IMR-90 (cell line): Measurements from ENCODE around the gene NCAM1. TPM values are rescaled to one million over a fixed set of nuclear protein-coding genes. Genes with fewer than 3 reads are reported as not detected.
"Not testable (repeated sequence)": the region's sequence is repeated elsewhere in the genome, so short reads cannot be mapped to it uniquely, and the experiment has no call there.

ENCODE experiments used
- ATAC-seq: fragments of 200-7000 bp; cut with Tn5 transposase; 2 replicates; pipeline ENCODE4 v1.9.1; 2020; ENCODE audit warnings: low read depth, mild to moderate bottlenecking, moderate library complexity
- BruUV-seq: library from RNA; stranded (reverse); fragments of 400-500 nt; replicated peaks from 2 replicates; lab custom pipeline; 2021; lab: Mats Ljungman, UMichigan
- CTCF ChIA-PET: fragments of 300-600 bp; formaldehyde crosslinking; extraction: SDS; loops from one replicate; lab custom pipeline; 2021; ENCODE audit warnings: antibody characterized with exemption; lab: Yijun Ruan, JAX
- POLR2A ChIA-PET: fragments of 300-600 bp; sonication (Branson Sonifier 250); formaldehyde crosslinking; loops from one replicate; lab custom pipeline; 2022; ENCODE audit warnings: antibody characterized with exemption; ENCODE audit not compliant: unreplicated experiment; lab: Charles Lee
- DNase-seq: peaks from one replicate; pipeline ENCODE4 v3.0.0; 2013
- H2AFZ ChIP-seq: replicated peaks from 2 replicates; pipeline ENCODE3; 2013; ENCODE audit warnings: low read length, mild to moderate bottlenecking; ENCODE audit not compliant: poor library complexity
- H2AK5ac ChIP-seq: 2 replicates; pipeline ENCODE4 v1.6.1; 2013; ENCODE audit warnings: low read depth, low read length, inconsistent platforms
- H2AK9ac ChIP-seq: replicated peaks from 2 replicates; pipeline ENCODE3; 2013; ENCODE audit warnings: mild to moderate bottlenecking, low read depth, low read length, moderate library complexity; ENCODE audit not compliant: poor library complexity
- H2BK120ac ChIP-seq: 2 replicates; pipeline ENCODE4 v1.6.1; 2013; ENCODE audit warnings: low read depth, low read length, inconsistent platforms
- H2BK15ac ChIP-seq: 3 replicates; pipeline ENCODE4 v1.6.1; 2013; ENCODE audit warnings: low read depth, low read length, inconsistent platforms
- H2BK20ac ChIP-seq: 2 replicates; pipeline ENCODE4 v1.6.1; 2013; ENCODE audit warnings: low read depth, mild to moderate bottlenecking, inconsistent platforms, low read length, moderate library complexity
- H2BK5ac ChIP-seq: 2 replicates; pipeline ENCODE4 v1.6.1; 2013; ENCODE audit warnings: mild to moderate bottlenecking, low read depth, low read length, inconsistent platforms; ENCODE audit not compliant: poor library complexity, severe bottlenecking
- H3K14ac ChIP-seq: replicated peaks from 2 replicates; pipeline ENCODE4 v1.6.1; 2013; ENCODE audit warnings: low read depth, low read length, inconsistent platforms
- H3K18ac ChIP-seq: 2 replicates; pipeline ENCODE4 v1.6.1; 2013; ENCODE audit warnings: low read depth, low read length, control low read depth
- H3K23ac ChIP-seq: 2 replicates; pipeline ENCODE4 v1.6.1; 2013; ENCODE audit warnings: low read depth, low read length, inconsistent platforms
- H3K27ac ChIP-seq: 2 replicates; pipeline ENCODE4 v1.5.1; 2013; ENCODE audit warnings: mild to moderate bottlenecking, control low read depth, low read length; ENCODE audit not compliant: insufficient read depth
- H3K27me3 ChIP-seq: 2 replicates; pipeline ENCODE4 v1.6.1; 2013; ENCODE audit warnings: low read length; ENCODE audit not compliant: control insufficient read depth, insufficient read depth
- H3K36me3 ChIP-seq: 2 replicates; pipeline ENCODE4 v1.6.1; 2013; ENCODE audit warnings: low read length, mixed read lengths; ENCODE audit not compliant: control insufficient read depth, insufficient read depth
- H3K4ac ChIP-seq: 2 replicates; pipeline ENCODE4 v1.6.1; 2013; ENCODE audit warnings: low read depth, low read length, inconsistent platforms
- H3K4me1 ChIP-seq: 2 replicates; pipeline ENCODE4 v1.6.1; 2013; ENCODE audit warnings: low read length, mixed read lengths; ENCODE audit not compliant: control insufficient read depth, insufficient read depth
- H3K4me2 ChIP-seq: 2 replicates; pipeline ENCODE4 v1.6.1; 2013; ENCODE audit warnings: low read depth, mild to moderate bottlenecking, control low read depth, low read length, moderate library complexity
- H3K4me3 ChIP-seq: 2 replicates; pipeline ENCODE4 v1.5.1; 2013; ENCODE audit warnings: low read depth, mild to moderate bottlenecking, control low read depth, low read length, moderate library complexity; ENCODE audit not compliant: insufficient read depth
- H3K56ac ChIP-seq: 2 replicates; pipeline ENCODE4 v1.6.1; 2013; ENCODE audit warnings: low read length, inconsistent platforms; ENCODE audit not compliant: insufficient read depth; ENCODE audit errors: extremely low read depth
- H3K79me1 ChIP-seq, 2 experiments: 2 replicates each; pipeline ENCODE4 v1.6.1; 2013; ENCODE audit warnings: low read length in 2 of 2, inconsistent platforms in 1 of 2, low read depth in 1 of 2
- H3K9ac ChIP-seq: 2 replicates; pipeline ENCODE4 v1.6.1; 2013; ENCODE audit warnings: low read depth, low read length, control low read depth
- H3K9me1 ChIP-seq: 2 replicates; pipeline ENCODE4 v1.6.1; 2013; ENCODE audit warnings: low read length, inconsistent platforms; ENCODE audit not compliant: insufficient read depth
- H3K9me3 ChIP-seq: 2 replicates; pipeline ENCODE4 v1.6.1; 2013; ENCODE audit warnings: low read length; ENCODE audit not compliant: control insufficient read depth, insufficient read depth
- H4K20me1 ChIP-seq: 2 replicates; pipeline ENCODE4 v1.6.1; 2013; ENCODE audit warnings: low read length, inconsistent platforms; ENCODE audit not compliant: insufficient read depth
- H4K5ac ChIP-seq: 2 replicates; pipeline ENCODE4 v1.6.1; 2013; ENCODE audit warnings: mild to moderate bottlenecking, low read depth, low read length, control low read depth
- H4K8ac ChIP-seq, 2 experiments: 2 replicates each; pipeline ENCODE4 v1.6.1; 2013; ENCODE audit warnings: low read depth in 2 of 2, low read length in 2 of 2, control low read depth in 1 of 2, inconsistent platforms in 1 of 2
- H4K91ac ChIP-seq: 2 replicates; pipeline ENCODE4 v1.6.1; 2013; ENCODE audit warnings: low read depth, low read length, inconsistent platforms; ENCODE audit not compliant: insufficient read depth
- BHLHE40 ChIP-seq: fragments of 150-350 bp; IDR thresholded peaks from 2 replicates; pipeline ENCODE4 v1.6.1; 2016; ENCODE audit warnings: mild to moderate bottlenecking, low read depth, low read length
- MXI1 ChIP-seq: IDR thresholded peaks from 2 replicates; pipeline ENCODE4 v1.6.1; 2012; ENCODE audit warnings: low read depth, mild to moderate bottlenecking, low read length, moderate library complexity, borderline replicate concordance
- RFX5 ChIP-seq: IDR thresholded peaks from 2 replicates; pipeline ENCODE4 v1.8.0; 2012; ENCODE audit warnings: low read depth, mild to moderate bottlenecking, low read length, moderate library complexity
- SMC3 ChIP-seq: fragments of 150-350 bp; IDR thresholded peaks from 2 replicates; pipeline ENCODE4 v1.6.1; 2016; ENCODE audit warnings: low read depth, mild to moderate bottlenecking, antibody characterized with exemption, low read length, moderate library complexity
- WGBS, 2 experiments: methylation state at CpG; one replicate each; pipeline versions ENCODE4 v1.1.5 to v1.1.7; 2013; ENCODE audit warnings: missing lambda C conversion rate in 2 of 2; ENCODE audit not compliant: insufficient read length in 1 of 2; ENCODE audit errors: extremely low coverage in 2 of 2; 5-methylcytosine and 5-hydroxymethylcytosine counted together
- dilution Hi-C: fragments of 300-500 bp; cut with HindIII; formaldehyde crosslinking; loops from one replicate; pipeline ENCODE4 v1.14.3; 2018; ENCODE audit warnings: low sequenced_read_pairs; ENCODE audit not compliant: unreplicated experiment
- in situ Hi-C: fragments of 300-500 bp; cut with MboI; formaldehyde crosslinking; loops from 3 replicates; pipeline ENCODE4 v1.14.3; 2019; ENCODE audit warnings: low sequenced_read_pairs, inconsistent platforms, mixed read lengths
- intact Hi-C: fragments of 100-400 bp; cut with micrococcal nuclease; formaldehyde crosslinking; loops from 2 replicates; pipeline ENCODE4 v1.10.0; 2022
- polyA plus RNA-seq, 3 experiments: library from polyadenylated mRNA; depleted of rRNA; stranded (reverse); fragments of >200 nt; gene quantifications; 2 replicates each; pipeline ENCODE4 v1.2.3, GENCODE V29; 2012; ENCODE audit warnings: low replicate concordance in 1 of 3
- total RNA-seq: library from RNA; depleted of rRNA; stranded (reverse); fragments of >200 nt; gene quantifications from 2 replicates; pipeline ENCODE4 v1.2.3, GENCODE V29; 2012

The NCAM1 gene
- total and polyA plus RNA-seq, 2 of the 4 experiments (the other 2 are of a cell fraction): 0.09 to 0.18 TPM

- no peak for TF ChIP-seq SMC3
- no peak for TF ChIP-seq BHLHE40
Measured at GRCh38 chr11:112961146-112961668, at the start of gene NCAM1 (continued).

GRCh38 chr11:112922606-112923005 lies 38.6 kb upstream of the NCAM1 start:
- no peaks in the 10 kb centered on the region for H3K9me1 ChIP-seq
- intact Hi-C loops: no loop called here
- in situ Hi-C loops: no loop called here

DNA sequence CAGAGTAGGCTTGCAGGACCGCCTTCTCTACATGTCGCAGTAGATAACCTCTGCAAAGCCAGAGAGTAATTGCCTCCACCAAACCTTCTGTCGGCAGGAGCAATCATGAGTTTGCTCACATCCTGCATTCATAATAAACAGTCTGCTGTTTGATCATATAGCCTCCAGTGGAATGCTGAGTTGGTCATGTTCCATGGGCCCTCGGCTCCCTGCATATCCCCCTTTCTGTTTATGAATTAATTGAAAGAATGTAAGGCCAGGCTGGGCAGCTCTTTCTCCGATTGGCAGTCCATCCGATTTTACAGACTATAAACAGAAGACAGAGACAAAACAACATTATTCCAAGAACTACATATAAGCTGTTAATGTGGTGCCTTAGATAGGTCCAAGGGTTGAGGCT lies 36.4 kb upstream of the NCAM1 start:
- H3K9me3 ChIP-seq, dilution Hi-C loops, H3K56ac ChIP-seq, intact Hi-C loops, H3K4me2 ChIP-seq, H3K36me3 ChIP-seq, H2AK5ac ChIP-seq, H3K4me1 ChIP-seq, H3K9me1 ChIP-seq, H2BK5ac ChIP-seq, H2AFZ ChIP-seq, H2BK15ac ChIP-seq, H3K4me3 ChIP-seq, in situ Hi-C loops, H2BK20ac ChIP-seq, POLR2A ChIA-PET, H3K4ac ChIP-seq, H4K8ac ChIP-seq, H3K27me3 ChIP-seq, H3K14ac ChIP-seq, BruUV-seq, H4K91ac ChIP-seq, H3K18ac ChIP-seq, CTCF ChIA-PET, H2AK9ac ChIP-seq, H2BK120ac ChIP-seq, H4K5ac ChIP-seq, ATAC-seq, DNase-seq, H3K23ac ChIP-seq, H3K27ac ChIP-seq, H3K9ac ChIP-seq, H3K79me1 ChIP-seq, H4K20me1 ChIP-seq: not testable (repeated sequence)
- WGBS, 2 experiments: no CpG with 5 or more reads among the region's 6 CpGs

More at GRCh38 chr11:112922606-112923005, 38.6 kb upstream of the NCAM1 start:
- H2AK9ac ChIP-seq: no peak overlapping the region
- DNase-seq: no peak
- no TSS peak for BruUV-seq
- H2BK5ac ChIP-seq: no peak overlapping the region
- no peaks in the 10 kb centered on the region for H3K79me1 ChIP-seq
- dilution Hi-C loops: no loop called here
- H3K56ac ChIP-seq: no peak overlapping the region
- no peak overlapping the region for H4K5ac ChIP-seq
- H2AFZ ChIP-seq: no peak overlapping the region
- CTCF ChIA-PET: no interaction called here
- no peak overlapping the region for H3K27ac ChIP-seq
- H2BK120ac ChIP-seq: no peak overlapping the region
- no peak overlapping the region for H3K4ac ChIP-seq
- ATAC-seq: no peak
- POLR2A ChIA-PET: no interaction called here
- TF ChIP-seq MXI1 (no peak), RFX5 (no peak)
- no CpG with 5 or more reads among the region's 2 CpGs for WGBS, 2 experiments
- no peaks in the 10 kb centered on the region for H4K20me1 ChIP-seq
- no peak overlapping the region for H2AK5ac ChIP-seq
- no peak overlapping the region for H3K18ac ChIP-seq
- H3K9ac ChIP-seq: no peak overlapping the region
- no peaks in the 10 kb centered on the region for H3K36me3 ChIP-seq
- H3K4me1 ChIP-seq: no peaks in the 10 kb centered on the region
- H4K91ac ChIP-seq: no peak overlapping the region
- H3K4me3 ChIP-seq: no peak overlapping the region
- H3K27me3 ChIP-seq: no peaks in the 10 kb centered on the region
- H3K9me3 ChIP-seq: 0 out of 2 replicates have a peak, but pooled peaks cover 2% of the 10 kb centered on the region
- H2BK20ac ChIP-seq: no peak overlapping the region
- no peak overlapping the region for H3K4me2 ChIP-seq
- H3K14ac ChIP-seq: no peak overlapping the region
- no peak overlapping the region for H2BK15ac ChIP-seq
- H4K8ac ChIP-seq: no peak overlapping the region
- H3K23ac ChIP-seq: no peak overlapping the region
